Measurements from ENCODE around the gene ARHGAP15.

DNA sequence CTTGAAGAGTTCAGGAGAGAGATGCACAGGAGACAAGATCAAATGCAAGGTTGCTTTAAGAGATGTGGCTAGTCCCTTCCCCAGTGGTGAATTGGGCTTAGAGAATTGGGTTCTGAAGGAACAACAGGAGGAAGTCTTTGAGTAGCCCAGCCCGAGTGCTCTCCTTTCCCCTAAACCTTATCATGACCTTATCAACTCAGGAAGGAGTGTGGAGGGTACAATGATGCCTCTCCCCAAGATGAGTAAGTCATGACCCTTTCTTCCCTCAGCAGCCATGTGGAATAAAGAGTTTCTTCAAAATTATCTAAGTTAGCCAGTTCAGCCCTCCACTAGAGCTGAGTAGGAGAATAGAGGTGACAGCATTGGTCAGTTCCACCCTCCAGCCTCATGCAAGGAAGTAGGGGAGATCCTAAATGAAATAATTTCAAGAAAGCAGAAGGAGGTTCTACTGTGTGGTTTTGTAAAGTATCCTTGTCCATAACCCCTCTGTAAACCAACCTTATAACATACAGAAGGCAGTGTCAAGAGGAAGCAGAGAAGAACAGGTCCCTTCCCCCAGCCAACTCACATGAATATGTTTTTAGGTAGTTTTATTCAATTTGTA, 88.4 kb downstream of the ARHGAP15 start:
- TF ChIP-seq, protein P1, sequence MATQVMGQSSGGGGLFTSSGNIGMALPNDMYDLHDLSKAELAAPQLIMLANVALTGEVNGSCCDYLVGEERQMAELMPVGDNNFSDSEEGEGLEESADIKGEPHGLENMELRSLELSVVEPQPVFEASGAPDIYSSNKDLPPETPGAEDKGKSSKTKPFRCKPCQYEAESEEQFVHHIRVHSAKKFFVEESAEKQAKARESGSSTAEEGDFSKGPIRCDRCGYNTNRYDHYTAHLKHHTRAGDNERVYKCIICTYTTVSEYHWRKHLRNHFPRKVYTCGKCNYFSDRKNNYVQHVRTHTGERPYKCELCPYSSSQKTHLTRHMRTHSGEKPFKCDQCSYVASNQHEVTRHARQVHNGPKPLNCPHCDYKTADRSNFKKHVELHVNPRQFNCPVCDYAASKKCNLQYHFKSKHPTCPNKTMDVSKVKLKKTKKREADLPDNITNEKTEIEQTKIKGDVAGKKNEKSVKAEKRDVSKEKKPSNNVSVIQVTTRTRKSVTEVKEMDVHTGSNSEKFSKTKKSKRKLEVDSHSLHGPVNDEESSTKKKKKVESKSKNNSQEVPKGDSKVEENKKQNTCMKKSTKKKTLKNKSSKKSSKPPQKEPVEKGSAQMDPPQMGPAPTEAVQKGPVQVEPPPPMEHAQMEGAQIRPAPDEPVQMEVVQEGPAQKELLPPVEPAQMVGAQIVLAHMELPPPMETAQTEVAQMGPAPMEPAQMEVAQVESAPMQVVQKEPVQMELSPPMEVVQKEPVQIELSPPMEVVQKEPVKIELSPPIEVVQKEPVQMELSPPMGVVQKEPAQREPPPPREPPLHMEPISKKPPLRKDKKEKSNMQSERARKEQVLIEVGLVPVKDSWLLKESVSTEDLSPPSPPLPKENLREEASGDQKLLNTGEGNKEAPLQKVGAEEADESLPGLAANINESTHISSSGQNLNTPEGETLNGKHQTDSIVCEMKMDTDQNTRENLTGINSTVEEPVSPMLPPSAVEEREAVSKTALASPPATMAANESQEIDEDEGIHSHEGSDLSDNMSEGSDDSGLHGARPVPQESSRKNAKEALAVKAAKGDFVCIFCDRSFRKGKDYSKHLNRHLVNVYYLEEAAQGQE (IDR thresholded peaks at IDR 0.05; ENCODE audit: low read depth): no peak
- no peak for TF ChIP-seq YY1 (IDR thresholded peaks at IDR 0.05; ENCODE audit: low read depth)
- TF ChIP-seq EP300 (IDR thresholded peaks at IDR 0.05; ENCODE audit: borderline replicate concordance): no peak

All from Ishikawa (cell line).